Activated CD4-positive, alpha-beta T cell treated with anti-CD3 and anti-CD28 coated beads, Interleukin-2, amount 10 ng/mL, durations not matched to agents 7 days and 5 days (primary cell): Measurements from ENCODE around the gene TTC28. TPM values are rescaled to one million over a fixed set of nuclear protein-coding genes. Genes with fewer than 3 reads are reported as not detected.
A peak's percentile ranks its signal among the peaks of the same experiment; 100 is the strongest.
"Not testable (repeated sequence)": the region's sequence is repeated elsewhere in the genome, so short reads cannot be mapped to it uniquely, and the experiment has no call there.

Source experiments
- CTCF ChIA-PET: fragments of 350-600 bp; sonication (Branson Sonifier 250); formaldehyde crosslinking; loops from one replicate; lab custom pipeline; 2021; ENCODE audit warnings: antibody characterized with exemption; lab: Charles Lee
- POLR2A ChIA-PET: fragments of 350-600 bp; sonication (Branson Sonifier 250); formaldehyde crosslinking; loops from one replicate; lab custom pipeline; 2021; ENCODE audit warnings: antibody characterized with exemption; lab: Charles Lee
- DNase-seq: peaks from one replicate; pipeline ENCODE4 v3.0.0-alpha.2; 2020
- H3K27ac Mint-ChIP-seq: one replicate; pipeline ENCODE4 v1.8.0; 2021; ENCODE audit warnings: mild to moderate bottlenecking, moderate library complexity, mixed read lengths
- H3K27me3 Mint-ChIP-seq: one replicate; pipeline ENCODE4 v1.8.0; 2021; ENCODE audit warnings: mixed read lengths
- H3K36me3 Mint-ChIP-seq: one replicate; pipeline ENCODE4 v1.8.0; 2021; ENCODE audit warnings: low read depth, mixed read lengths
- H3K4me1 Mint-ChIP-seq: one replicate; pipeline ENCODE4 v1.8.0; 2021; ENCODE audit warnings: mixed read lengths
- H3K4me3 Mint-ChIP-seq: one replicate; pipeline ENCODE4 v1.8.0; 2021; ENCODE audit warnings: mild to moderate bottlenecking, moderate library complexity, mixed read lengths
- H3K9me3 Mint-ChIP-seq: one replicate; pipeline ENCODE4 v1.8.0; 2021; ENCODE audit warnings: mixed read lengths
- total RNA-seq, 2 experiments: library from RNA; stranded (reverse); gene quantifications; one replicate each; pipeline ENCODE4 v1.2.3, GENCODE V29; 2021

TTC28 gene
- total RNA-seq = 1 to 10 TPM in 1 of 2 experiments, under 1 TPM in 1; 0.74 to 1.2 TPM

DNA sequence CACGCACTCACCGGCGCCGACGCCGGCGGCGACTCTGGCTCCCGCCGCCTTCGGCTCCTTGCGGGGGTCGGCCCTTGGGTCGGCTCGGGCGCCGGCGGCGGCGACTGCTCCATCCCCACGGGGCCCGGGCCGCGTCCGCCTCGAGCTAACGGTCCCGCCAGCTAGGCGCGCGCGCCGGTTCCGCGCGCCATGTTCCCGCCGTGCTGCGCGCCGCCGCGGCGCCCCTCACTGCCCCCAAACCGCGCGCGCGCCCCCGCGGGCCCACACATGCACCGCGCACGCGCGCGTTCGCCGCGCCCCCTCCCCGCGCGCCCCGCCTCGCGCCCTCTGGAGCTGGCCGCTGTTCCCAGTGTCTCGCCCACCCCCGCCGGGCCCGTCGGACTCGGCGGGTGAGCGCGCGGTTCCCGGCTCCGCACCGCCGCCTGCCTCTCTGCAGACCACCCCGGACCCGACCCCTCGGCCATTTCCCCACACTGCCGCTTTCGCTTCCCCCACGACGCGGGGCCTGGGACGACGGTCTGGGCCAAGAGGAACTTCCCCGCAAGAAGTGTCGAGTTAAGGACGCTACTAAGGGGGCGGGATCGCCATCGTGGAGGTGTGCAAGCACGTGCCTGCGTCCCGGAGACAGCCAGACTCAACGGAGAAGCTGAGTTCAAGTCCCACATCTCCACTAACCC is at the start of gene TTC28:
Gene TTC28, minus strand, starts transcription at position 230 of the 677 bp plus-strand sequence. Its CDS starts 117 bp downstream, at position 113.
- H3K36me3 Mint-ChIP-seq, CTCF ChIA-PET, POLR2A ChIA-PET, H3K9me3 Mint-ChIP-seq, DNase-seq, H3K27ac Mint-ChIP-seq: not testable (repeated sequence)
- Mint-ChIP-seq H3K4me1 (peaks cover 14% of the 10 kb centered on the region), H3K4me3 (peak within 1 kb of the TSS; percentile 55), H3K27me3 (peaks cover 78% of the 10 kb centered on the region)

DNA sequence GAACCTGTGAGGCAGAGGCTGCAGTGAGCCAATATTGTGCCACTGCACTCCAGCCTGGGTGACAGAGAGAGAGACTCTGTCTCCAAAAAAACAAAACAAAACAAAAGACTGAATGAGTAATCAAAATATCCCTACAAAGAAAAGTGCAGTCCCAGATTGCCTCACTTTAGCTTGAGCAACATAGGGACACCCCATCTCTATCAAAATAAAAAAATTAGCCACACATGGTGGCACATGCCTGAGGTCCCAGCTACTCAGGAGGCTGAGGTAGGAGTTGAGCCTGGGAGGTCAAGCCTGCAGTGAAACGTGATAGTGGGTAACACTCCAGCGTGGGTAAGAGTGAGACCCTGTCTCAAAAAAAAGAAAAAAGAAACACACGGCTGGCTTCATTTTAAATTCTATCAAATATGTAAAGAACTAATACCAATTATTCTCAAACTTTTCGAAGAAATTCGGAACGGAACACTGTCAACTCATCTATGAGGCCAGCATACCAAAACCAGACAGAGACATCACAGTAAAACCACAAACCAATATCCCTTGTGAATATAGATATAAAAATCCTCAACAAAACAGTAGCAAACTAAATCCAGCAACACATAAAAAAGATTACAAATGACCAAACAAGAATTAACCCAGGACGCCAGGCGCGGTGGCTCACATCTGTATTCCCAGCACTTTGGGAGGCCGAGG is 49.1 kb upstream of the TTC28 start:
- H3K4me3 Mint-ChIP-seq = no peak overlapping the region
- no peak for DNase-seq
- H3K27ac Mint-ChIP-seq = no peak overlapping the region
- CTCF ChIA-PET = no interaction called here
- H3K36me3 Mint-ChIP-seq = peaks cover 39% of the 10 kb centered on the region
- no peaks in the 10 kb centered on the region for H3K27me3 Mint-ChIP-seq
- POLR2A ChIA-PET = no interaction called here
- H3K9me3 Mint-ChIP-seq = no peaks in the 10 kb centered on the region
- H3K4me1 Mint-ChIP-seq = peaks cover 2% of the 10 kb centered on the region

DNA sequence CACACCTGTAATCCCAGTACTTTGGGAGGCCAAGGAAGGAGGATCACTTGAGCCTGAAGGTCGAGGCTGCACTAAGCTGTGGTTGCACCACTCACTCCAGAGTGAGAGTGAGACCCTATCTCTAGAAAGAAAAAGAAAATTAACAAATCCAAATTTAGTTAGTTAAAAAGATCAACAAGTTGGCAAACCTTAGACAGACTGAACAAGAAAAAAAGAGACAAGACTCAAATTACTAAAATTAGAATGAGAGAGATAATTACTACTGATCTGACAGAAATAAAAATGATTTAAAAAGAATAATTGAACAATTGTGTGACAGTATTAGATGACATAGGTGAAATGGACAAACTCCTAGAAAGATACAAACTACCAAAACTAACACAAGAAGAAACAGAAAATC is 48.4 kb upstream of the TTC28 start:
- no peak overlapping the region for H3K4me3 Mint-ChIP-seq
- no peaks in the 10 kb centered on the region for H3K9me3 Mint-ChIP-seq
- DNase-seq = no peak
- peaks cover 37% of the 10 kb centered on the region for H3K36me3 Mint-ChIP-seq
- POLR2A ChIA-PET = no interaction called here
- H3K27me3 Mint-ChIP-seq = no peaks in the 10 kb centered on the region
- CTCF ChIA-PET = no interaction called here
- H3K27ac Mint-ChIP-seq = no peak overlapping the region
- H3K4me1 Mint-ChIP-seq = peaks cover 2% of the 10 kb centered on the region

DNA sequence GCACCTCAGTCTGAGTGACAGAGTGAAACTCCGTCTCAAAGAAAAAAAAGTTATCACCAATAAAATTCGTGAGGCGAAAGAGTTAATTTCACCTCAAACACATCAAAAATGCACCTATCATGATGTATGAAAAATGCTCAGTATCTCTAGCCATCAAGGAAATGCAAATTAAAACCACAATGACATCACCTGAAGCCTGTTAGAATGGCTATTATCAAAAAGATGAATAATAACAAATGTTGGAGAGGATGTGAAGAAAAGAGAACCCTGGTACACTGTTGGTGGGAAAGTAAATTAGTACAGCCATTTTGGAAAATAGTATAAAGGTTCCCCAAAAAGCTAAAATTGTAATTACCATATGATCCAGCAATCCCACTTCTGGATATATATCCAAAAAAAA is 38.4 kb upstream of the TTC28 start:
- no peak for DNase-seq
- Mint-ChIP-seq H3K27ac (peak overlapping the region; percentile 9), H3K27me3 (no peaks in the 10 kb centered on the region), H3K4me3 (no peak overlapping the region), H3K36me3 (peaks cover 38% of the 10 kb centered on the region), H3K9me3 (peaks cover 5% of the 10 kb centered on the region), H3K4me1 (peaks cover 18% of the 10 kb centered on the region)
- CTCF ChIA-PET = interaction anchor here (0.6 to 0.7 kb wide), 2 partner anchors 19 to 321 kb away, joined by 3 to 5 read pairs; no protein-coding TSS in a partner anchor
- POLR2A ChIA-PET = no interaction called here

DNA sequence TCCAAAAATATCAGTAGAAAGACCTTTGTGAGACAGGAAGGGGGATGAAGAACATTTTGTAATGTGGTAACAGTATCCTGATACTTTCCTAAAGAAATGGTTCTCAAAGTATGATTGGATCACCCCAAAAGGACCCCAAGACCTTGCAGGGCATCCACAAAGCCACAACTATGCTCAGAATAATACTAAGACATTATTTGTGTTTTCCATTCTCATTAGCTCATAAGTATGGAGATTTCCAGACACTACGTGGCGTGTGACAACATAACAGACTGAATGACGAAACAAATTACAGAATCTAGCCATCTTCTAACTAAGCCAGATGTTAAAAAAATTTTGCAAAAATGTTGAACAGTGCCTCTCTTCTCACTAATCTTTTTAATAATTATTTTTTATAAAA is 37.0 kb upstream of the TTC28 start:
- Mint-ChIP-seq H3K4me1 (peaks cover 24% of the 10 kb centered on the region), H3K27me3 (no peaks in the 10 kb centered on the region), H3K4me3 (no peak overlapping the region), H3K36me3 (peaks cover 46% of the 10 kb centered on the region), H3K9me3 (peaks cover 5% of the 10 kb centered on the region), H3K27ac (no peak overlapping the region)
- CTCF ChIA-PET = no interaction called here
- DNase-seq = no peak
- POLR2A ChIA-PET = no interaction called here

DNA sequence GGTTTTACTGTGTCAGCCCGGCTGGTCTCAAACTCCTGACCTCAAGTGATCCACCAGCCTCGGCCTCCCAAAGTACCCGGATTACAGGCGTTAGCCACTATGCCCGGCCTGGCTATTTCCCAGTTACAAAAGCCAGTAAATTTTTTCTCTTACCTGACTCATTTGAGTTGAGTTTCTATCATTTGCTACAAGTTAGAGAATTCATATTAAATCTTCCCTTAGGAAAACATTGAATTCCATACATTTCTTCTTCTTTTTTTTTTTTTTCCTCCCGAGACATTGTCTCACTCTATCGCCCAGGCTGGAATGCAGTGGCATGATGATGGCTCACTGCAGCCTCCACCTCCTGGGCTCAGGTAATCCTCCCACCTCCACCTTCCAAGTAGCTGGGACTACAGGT is 36.0 kb upstream of the TTC28 start:
- H3K27ac Mint-ChIP-seq = no peak overlapping the region
- no peak for DNase-seq
- peaks cover 53% of the 10 kb centered on the region for H3K36me3 Mint-ChIP-seq
- CTCF ChIA-PET = interaction anchor here (0.6 kb wide), 2 partner anchors 29 to 452 kb away, joined by 3 read pairs; no protein-coding TSS in a partner anchor
- H3K9me3 Mint-ChIP-seq = peaks cover 5% of the 10 kb centered on the region
- peaks cover 24% of the 10 kb centered on the region for H3K4me1 Mint-ChIP-seq
- H3K27me3 Mint-ChIP-seq = no peaks in the 10 kb centered on the region
- POLR2A ChIA-PET = no interaction called here
- H3K4me3 Mint-ChIP-seq = no peak overlapping the region

DNA sequence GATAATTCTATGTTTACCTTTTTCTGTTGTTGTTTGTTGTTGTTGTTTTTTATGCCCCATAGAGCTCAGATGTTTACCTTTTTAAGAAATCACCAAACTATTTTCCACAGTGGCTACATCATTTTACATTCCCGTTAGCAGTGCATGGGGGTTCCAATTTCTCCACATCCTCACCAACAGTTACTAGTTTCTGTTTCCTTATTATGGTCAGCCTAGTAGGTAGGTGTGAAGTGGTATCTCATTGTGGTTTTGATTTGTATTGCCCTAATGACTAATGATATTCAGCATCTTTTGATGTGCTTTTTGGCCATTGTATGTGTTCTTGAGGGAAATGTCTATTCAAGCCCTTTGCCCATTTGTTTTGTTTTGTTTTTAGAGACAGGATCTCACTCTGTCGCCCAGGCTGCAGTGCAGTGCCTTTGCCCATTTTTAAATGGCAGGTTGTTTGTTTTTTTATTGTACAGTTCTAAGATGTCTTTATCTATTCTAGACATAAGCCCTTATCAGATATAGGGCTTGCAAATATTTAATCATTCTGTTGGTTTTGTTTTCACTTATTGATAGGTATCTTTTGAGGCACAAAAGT is 34.5 kb upstream of the TTC28 start:
- CTCF ChIA-PET = interaction anchor here (0.6 kb wide), 1 partner anchor 126 kb away, joined by 5 read pairs; no protein-coding TSS in a partner anchor
- H3K27ac Mint-ChIP-seq = no peak overlapping the region
- peaks cover 50% of the 10 kb centered on the region for H3K36me3 Mint-ChIP-seq
- no peaks in the 10 kb centered on the region for H3K27me3 Mint-ChIP-seq
- peaks cover 24% of the 10 kb centered on the region for H3K4me1 Mint-ChIP-seq
- no peak overlapping the region for H3K4me3 Mint-ChIP-seq
- H3K9me3 Mint-ChIP-seq = peaks cover 5% of the 10 kb centered on the region
- POLR2A ChIA-PET = no interaction called here
- no peak for DNase-seq

DNA sequence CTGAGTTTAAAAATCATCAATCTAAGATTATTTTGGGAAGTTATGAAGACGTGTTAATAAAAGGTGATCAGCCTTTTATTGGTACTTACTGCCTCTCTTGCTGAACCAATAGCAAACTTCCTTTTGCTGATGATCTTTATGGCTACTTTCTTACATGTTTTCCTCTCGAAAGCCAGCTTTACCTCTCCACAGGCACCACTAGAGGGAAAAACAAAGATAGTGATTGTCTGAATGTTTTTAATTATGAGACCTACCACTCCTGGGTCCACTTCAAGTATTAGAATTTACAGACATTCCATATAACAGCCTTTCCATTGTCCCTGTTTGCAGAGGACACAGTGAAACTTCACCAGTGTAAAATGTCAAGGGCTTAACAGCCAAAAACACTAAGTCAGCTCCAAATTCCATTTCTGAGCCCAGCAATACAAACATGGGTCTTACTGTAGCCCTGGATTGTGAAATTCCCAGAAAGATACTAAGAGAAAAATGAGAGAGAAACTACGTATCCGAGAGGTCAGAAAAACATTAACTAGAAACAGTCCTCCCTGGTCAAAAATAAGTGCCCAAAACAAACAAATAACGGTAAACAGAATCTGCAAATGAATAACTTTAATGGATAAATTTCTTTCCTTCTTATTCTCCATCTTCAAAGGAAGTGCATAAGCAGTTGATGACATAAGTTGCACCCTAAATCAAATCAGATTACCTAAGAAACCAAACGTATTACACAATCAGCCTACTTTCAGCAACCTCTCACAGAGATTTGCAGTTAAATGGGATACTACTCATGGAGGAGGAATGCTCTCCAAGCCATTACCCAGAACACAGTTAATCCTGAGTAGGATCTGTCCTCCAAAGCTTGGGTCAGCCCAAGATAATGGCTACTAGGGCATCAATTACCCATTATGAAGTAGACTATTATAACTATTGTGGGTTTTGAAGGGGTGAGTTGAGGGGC is 32.5 kb upstream of the TTC28 start:
- ChIA-PET POLR2A (no interaction called here), CTCF (no interaction called here)
- peaks cover 18% of the 10 kb centered on the region for H3K4me1 Mint-ChIP-seq
- no peak overlapping the region for H3K27ac Mint-ChIP-seq
- peaks cover 49% of the 10 kb centered on the region for H3K36me3 Mint-ChIP-seq
- no peak overlapping the region for H3K4me3 Mint-ChIP-seq
- no peak for DNase-seq
- no peaks in the 10 kb centered on the region for H3K9me3 Mint-ChIP-seq
- no peaks in the 10 kb centered on the region for H3K27me3 Mint-ChIP-seq

DNA sequence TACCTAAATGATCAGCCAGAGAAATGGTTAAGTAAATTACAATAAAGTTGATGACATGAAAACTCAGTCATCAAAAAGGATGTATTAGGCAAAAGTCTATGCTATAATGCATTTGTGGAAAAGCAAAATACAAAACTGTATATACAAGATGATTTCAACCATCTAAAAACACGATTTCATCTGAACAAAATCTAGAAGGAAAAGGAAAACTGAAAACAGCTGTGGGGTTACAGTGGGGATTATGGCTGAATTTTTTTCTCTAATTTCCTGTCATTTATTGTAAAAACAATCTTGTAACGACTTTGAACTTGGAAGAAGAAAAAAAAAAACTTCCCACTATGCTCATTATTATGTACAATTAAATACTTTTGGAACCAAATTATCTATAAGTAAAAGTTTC is 31.7 kb upstream of the TTC28 start:
- no peaks in the 10 kb centered on the region for H3K27me3 Mint-ChIP-seq
- no peak for DNase-seq
- no peak overlapping the region for H3K27ac Mint-ChIP-seq
- ChIA-PET CTCF (no interaction called here), POLR2A (no interaction called here)
- H3K36me3 Mint-ChIP-seq = peaks cover 49% of the 10 kb centered on the region
- H3K4me3 Mint-ChIP-seq = no peak overlapping the region
- peaks cover 18% of the 10 kb centered on the region for H3K4me1 Mint-ChIP-seq
- no peaks in the 10 kb centered on the region for H3K9me3 Mint-ChIP-seq

DNA sequence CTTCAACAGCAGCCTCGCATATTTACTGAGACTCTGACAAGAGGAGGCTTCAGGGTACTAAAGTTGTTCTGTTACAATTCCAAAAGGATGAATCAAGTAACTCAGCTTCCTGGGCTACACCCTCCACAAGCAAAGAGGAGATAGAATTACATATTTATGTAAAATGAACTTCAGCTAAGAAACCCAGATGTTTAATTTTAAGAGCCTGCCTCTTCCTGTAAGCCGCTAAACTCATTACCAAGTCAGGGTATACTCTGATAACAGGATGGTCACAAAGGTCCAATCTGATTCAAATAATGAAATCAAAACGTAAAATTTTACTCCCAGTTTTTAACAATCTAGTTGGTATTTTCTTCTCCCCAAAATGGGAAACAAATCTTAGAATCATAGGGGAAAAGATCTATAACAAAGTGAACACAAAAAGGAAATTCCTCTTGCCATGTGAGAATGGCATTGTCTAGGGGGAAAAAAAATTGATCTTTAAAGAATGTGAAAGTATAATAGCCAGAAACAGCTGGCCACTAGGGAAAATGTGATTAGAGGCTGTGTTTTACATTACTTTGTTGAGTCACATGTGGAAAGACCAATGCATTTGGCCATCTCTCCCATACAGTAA is 31.0 kb upstream of the TTC28 start:
- no peak for DNase-seq
- Mint-ChIP-seq H3K27ac (no peak overlapping the region), H3K36me3 (peaks cover 50% of the 10 kb centered on the region), H3K27me3 (no peaks in the 10 kb centered on the region), H3K9me3 (no peaks in the 10 kb centered on the region), H3K4me3 (no peak overlapping the region), H3K4me1 (peaks cover 18% of the 10 kb centered on the region)
- POLR2A ChIA-PET = no interaction called here
- CTCF ChIA-PET = no interaction called here

DNA sequence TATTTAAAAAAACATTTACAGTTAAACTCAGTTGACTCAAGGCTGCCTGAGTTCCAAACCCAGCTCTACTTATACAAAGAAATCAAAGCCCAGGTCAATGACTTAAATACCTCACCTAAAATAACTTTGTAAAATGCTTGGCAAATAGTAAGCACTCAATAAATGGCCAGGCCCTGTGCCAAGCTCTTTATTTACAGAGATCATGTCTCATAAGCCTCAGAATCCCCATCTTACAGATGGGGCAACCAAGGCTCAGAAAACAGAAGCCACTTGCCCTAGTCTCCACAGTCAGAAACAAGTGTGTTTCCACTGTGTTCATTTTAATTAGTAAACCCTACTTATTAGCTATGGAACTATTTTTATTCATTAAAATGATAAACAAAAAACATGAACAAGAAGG is 30.5 kb upstream of the TTC28 start:
- Mint-ChIP-seq H3K27me3 (no peaks in the 10 kb centered on the region), H3K4me3 (no peak overlapping the region), H3K27ac (no peak overlapping the region), H3K4me1 (peaks cover 18% of the 10 kb centered on the region), H3K36me3 (peaks cover 51% of the 10 kb centered on the region), H3K9me3 (no peaks in the 10 kb centered on the region)
- no peak for DNase-seq
- ChIA-PET CTCF (no interaction called here), POLR2A (no interaction called here)

DNA sequence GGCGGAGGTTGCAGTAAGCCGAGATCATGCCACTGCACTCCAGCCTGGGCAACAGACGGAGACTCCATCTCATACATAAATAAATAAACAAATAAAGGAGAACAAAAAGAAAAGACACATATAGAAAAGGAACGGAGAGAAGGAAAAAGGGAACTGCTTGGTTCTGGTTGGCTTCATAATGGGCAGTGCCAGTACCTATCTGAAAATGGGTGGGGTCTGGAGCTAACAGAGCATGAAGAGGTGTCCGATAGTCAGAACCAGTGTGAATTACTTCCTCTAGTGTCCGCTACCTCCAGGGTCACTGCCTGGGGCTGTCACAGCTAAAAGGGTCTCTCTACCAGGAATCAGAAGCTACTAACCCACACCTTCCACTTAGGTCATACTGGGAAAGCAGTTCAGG is 27.2 kb upstream of the TTC28 start:
- H3K9me3 Mint-ChIP-seq = no peaks in the 10 kb centered on the region
- DNase-seq = no peak
- H3K27me3 Mint-ChIP-seq = no peaks in the 10 kb centered on the region
- no peak overlapping the region for H3K27ac Mint-ChIP-seq
- peaks cover 41% of the 10 kb centered on the region for H3K36me3 Mint-ChIP-seq
- peaks cover 1% of the 10 kb centered on the region for H3K4me1 Mint-ChIP-seq
- H3K4me3 Mint-ChIP-seq = no peak overlapping the region
- POLR2A ChIA-PET = no interaction called here
- CTCF ChIA-PET = interaction anchor here (0.6 to 0.9 kb wide), 2 partner anchors 337 to 520 kb away, joined by 3 read pairs; no protein-coding TSS in a partner anchor
